Measurements from ENCODE around the gene NFAT5. TPM values are rescaled to one million over a fixed set of nuclear protein-coding genes. Genes with fewer than 3 reads are reported as not detected.

The NFAT5 gene
- total RNA-seq, 1 experiment from 2014 or later, result 21.0 TPM

DNA sequence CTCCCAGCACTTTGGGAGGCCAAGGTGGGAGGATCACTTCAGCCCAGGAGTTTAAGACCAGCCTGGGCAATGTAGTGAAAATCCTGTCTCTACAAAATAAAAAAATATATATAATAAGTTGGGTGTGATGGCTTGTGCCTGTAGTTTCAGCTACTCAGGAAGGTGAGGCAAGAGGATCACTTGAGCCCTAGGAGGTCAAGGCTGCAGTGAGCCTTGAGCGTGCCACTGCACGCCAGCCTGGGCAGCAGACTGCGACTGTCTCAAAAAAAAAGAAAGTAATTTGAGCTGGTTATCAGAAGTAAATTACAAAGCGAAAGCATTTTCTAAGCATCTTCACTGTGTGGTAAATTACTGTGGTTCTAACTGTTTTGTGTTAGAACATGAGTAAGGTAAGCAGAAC lies 94.4 kb downstream of the NFAT5 start:
- H3K27me3 Mint-ChIP-seq (ENCODE audit: low read depth), result no peaks in the 10 kb centered on the region
- H2BK12ac ChIP-seq (ENCODE audit: insufficient read length, low read depth, low read length), result no peak overlapping the region
- no peak for DNase-seq
- no peak overlapping the region for H2BK120ac ChIP-seq (ENCODE audit: low read depth, low read length, poor library complexity, severe bottlenecking)
- no peak overlapping the region for H2AFZ ChIP-seq (ENCODE audit: low read length)
- no peaks in the 10 kb centered on the region for H3K27me3 ChIP-seq (ENCODE audit: insufficient read depth, low read length)
- H3K14ac ChIP-seq (ENCODE audit: insufficient read depth, low read length), result no peak overlapping the region
- H3K4me1 ChIP-seq (ENCODE audit: insufficient read depth, low read length), result no peaks in the 10 kb centered on the region
- no peak overlapping the region for H3K18ac ChIP-seq (ENCODE audit: insufficient read length, low read depth, low read length)
- no peak overlapping the region for H4K5ac ChIP-seq (ENCODE audit: insufficient read length, low read depth, low read length)
- H3K56ac ChIP-seq (ENCODE audit: insufficient read length, low read depth, low read length), result no peak overlapping the region
- peaks cover 10 to 48% (median 25%) of the 10 kb centered on the region in 3 experiments for H3K36me3 Mint-ChIP-seq (ENCODE audit: insufficient read depth in 1 of 3, low read depth in 3 of 3)
- no peaks in the 10 kb centered on the region for H4K20me1 ChIP-seq (ENCODE audit: control insufficient read depth, insufficient read depth, insufficient read length)
- no peak overlapping the region for H3K27ac ChIP-seq (ENCODE audit: insufficient read length, low read depth, low read length)
- WGBS (ENCODE audit: extremely low coverage, insufficient read length, low lambda C conversion rate), result no CpG with 5 or more reads among the region's 4 CpGs
- no peak overlapping the region for H2BK5ac ChIP-seq (ENCODE audit: insufficient read length, low read length)
- no peak overlapping the region for H3K9ac ChIP-seq (ENCODE audit: extremely low read depth, insufficient read length, low read length)
- no peaks in the 10 kb centered on the region for H3K9me3 ChIP-seq (ENCODE audit: control insufficient read depth, low read depth, low read length)
- H3T11ph ChIP-seq (ENCODE audit: low read length), result no peak overlapping the region
- H3K79me1 ChIP-seq (ENCODE audit: insufficient read depth, low read depth, low read length, poor library complexity, severe bottlenecking), result no peaks in the 10 kb centered on the region
- H3K4me1 Mint-ChIP-seq, result no peaks in the 10 kb centered on the region
- no peak overlapping the region for H4K91ac ChIP-seq (ENCODE audit: insufficient read length, low read depth, low read length)
- no peak overlapping the region for H2AK5ac ChIP-seq (ENCODE audit: insufficient read length, low read length)
- TF ChIP-seq, protein P1, sequence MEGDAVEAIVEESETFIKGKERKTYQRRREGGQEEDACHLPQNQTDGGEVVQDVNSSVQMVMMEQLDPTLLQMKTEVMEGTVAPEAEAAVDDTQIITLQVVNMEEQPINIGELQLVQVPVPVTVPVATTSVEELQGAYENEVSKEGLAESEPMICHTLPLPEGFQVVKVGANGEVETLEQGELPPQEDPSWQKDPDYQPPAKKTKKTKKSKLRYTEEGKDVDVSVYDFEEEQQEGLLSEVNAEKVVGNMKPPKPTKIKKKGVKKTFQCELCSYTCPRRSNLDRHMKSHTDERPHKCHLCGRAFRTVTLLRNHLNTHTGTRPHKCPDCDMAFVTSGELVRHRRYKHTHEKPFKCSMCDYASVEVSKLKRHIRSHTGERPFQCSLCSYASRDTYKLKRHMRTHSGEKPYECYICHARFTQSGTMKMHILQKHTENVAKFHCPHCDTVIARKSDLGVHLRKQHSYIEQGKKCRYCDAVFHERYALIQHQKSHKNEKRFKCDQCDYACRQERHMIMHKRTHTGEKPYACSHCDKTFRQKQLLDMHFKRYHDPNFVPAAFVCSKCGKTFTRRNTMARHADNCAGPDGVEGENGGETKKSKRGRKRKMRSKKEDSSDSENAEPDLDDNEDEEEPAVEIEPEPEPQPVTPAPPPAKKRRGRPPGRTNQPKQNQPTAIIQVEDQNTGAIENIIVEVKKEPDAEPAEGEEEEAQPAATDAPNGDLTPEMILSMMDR (conservative IDR thresholded peaks at IDR 0.05), result no peak
- H2BK15ac ChIP-seq (ENCODE audit: low read depth, low read length), result no peak overlapping the region
- no peak overlapping the region for H3K4ac ChIP-seq (ENCODE audit: low read depth, low read length)
- H3K23ac ChIP-seq (ENCODE audit: insufficient read length, low read depth, low read length), result no peak overlapping the region
- H3K4me2 ChIP-seq (ENCODE audit: insufficient read depth, insufficient read length, low read length), result no peak overlapping the region
- no peak overlapping the region for H3K4me3 Mint-ChIP-seq
- H2BK20ac ChIP-seq (ENCODE audit: low read depth, low read length, poor library complexity, severe bottlenecking), result no peak overlapping the region
- no peak overlapping the region for H4K8ac ChIP-seq (replicated peaks; ENCODE audit: insufficient read length, low read depth, low read length)
- H3K9me3 Mint-ChIP-seq, result no peaks in the 10 kb centered on the region
- no peaks in the 10 kb centered on the region for H3K79me2 ChIP-seq (ENCODE audit: insufficient read depth, low read length)
- H3K27ac Mint-ChIP-seq, result no peak overlapping the region
- H3K23me2 ChIP-seq (ENCODE audit: insufficient read length, low read depth, low read length, poor library complexity, severe bottlenecking), result no peaks in the 10 kb centered on the region

Measured in H9 (cell line).